Lower leg skin (tissue), 3 donors: ENCODE results near the gene CPTP.
"Not testable (repeated sequence)": the region's sequence is repeated elsewhere in the genome, so short reads cannot be mapped to it uniquely, and the experiment has no call there.

ENCODE experiments used
- POLR2A ChIP-seq, 2 donors: fragments of 450-650 bp; IDR thresholded peaks; one replicate each; pipeline ENCODE4 v1.6.1; 2016 to 2017; ENCODE audit warnings: antibody characterized with exemption in 2 of 2, mild to moderate bottlenecking in 1 of 2, moderate library complexity in 1 of 2
- TF ChIP-seq, protein P1 (sequence below), 3 donors: fragments of 450-650 bp; IDR thresholded peaks; one replicate each; pipeline ENCODE4 v1.5.1; 2016; ENCODE audit warnings: antibody characterized with exemption in 3 of 3, mild to moderate bottlenecking in 3 of 3, moderate library complexity in 2 of 3

DNA sequence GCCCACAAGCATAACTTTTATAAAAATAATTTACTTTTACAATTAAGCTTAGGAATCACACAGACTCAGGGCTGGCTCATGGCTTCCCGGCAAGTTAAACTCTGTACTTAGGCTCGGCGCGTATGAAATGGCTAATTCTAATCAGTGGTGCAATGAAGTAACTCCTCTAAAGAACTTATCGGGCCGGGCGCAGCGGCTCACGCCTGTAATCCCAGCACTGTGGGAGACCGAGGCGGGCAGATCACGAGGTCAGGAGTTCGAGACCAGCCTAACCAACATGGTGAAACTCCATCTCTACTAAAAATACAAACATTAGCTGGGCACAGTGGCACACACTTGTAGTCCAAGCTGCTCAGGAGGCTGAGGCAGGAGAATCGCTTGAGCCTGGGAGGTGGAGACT lies 45.5 kb downstream of the CPTP start:
- not testable (repeated sequence) for TF ChIP-seq POLR2A (IDR thresholded peaks at IDR 0.05)
- TF ChIP-seq, protein P1, sequence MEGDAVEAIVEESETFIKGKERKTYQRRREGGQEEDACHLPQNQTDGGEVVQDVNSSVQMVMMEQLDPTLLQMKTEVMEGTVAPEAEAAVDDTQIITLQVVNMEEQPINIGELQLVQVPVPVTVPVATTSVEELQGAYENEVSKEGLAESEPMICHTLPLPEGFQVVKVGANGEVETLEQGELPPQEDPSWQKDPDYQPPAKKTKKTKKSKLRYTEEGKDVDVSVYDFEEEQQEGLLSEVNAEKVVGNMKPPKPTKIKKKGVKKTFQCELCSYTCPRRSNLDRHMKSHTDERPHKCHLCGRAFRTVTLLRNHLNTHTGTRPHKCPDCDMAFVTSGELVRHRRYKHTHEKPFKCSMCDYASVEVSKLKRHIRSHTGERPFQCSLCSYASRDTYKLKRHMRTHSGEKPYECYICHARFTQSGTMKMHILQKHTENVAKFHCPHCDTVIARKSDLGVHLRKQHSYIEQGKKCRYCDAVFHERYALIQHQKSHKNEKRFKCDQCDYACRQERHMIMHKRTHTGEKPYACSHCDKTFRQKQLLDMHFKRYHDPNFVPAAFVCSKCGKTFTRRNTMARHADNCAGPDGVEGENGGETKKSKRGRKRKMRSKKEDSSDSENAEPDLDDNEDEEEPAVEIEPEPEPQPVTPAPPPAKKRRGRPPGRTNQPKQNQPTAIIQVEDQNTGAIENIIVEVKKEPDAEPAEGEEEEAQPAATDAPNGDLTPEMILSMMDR (IDR thresholded peaks at IDR 0.05), result not testable (repeated sequence)
